ENCODE measurements around the gene IRF2BP2.

DNA sequence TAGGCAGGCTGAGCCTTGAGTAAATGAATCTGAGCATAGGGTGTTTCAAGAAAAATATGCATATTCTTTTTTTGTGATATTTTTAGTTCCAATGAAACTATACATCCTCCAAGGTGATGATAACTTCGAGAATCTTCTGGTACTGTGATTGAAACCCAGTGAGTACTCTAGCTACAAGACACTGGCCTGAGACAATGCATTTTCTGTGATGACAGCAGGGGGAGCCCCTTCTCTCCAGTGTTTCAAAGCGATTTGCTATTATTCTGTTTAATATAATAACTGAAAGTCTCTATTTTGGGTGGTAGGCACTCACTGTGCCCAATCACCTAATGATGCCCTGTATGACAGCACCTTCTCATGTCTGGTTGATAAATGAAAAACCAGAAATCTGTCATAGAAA, 12.1 kb downstream of the IRF2BP2 start:
- TF ChIP-seq, protein P1, sequence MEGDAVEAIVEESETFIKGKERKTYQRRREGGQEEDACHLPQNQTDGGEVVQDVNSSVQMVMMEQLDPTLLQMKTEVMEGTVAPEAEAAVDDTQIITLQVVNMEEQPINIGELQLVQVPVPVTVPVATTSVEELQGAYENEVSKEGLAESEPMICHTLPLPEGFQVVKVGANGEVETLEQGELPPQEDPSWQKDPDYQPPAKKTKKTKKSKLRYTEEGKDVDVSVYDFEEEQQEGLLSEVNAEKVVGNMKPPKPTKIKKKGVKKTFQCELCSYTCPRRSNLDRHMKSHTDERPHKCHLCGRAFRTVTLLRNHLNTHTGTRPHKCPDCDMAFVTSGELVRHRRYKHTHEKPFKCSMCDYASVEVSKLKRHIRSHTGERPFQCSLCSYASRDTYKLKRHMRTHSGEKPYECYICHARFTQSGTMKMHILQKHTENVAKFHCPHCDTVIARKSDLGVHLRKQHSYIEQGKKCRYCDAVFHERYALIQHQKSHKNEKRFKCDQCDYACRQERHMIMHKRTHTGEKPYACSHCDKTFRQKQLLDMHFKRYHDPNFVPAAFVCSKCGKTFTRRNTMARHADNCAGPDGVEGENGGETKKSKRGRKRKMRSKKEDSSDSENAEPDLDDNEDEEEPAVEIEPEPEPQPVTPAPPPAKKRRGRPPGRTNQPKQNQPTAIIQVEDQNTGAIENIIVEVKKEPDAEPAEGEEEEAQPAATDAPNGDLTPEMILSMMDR (IDR thresholded peaks at IDR 0.05): no peak
- TF ChIP-seq POLR2A (IDR thresholded peaks at IDR 0.05): no peak

Measured in lower leg skin (tissue), 3 donors.